NB4 (cell line): ENCODE data around the gene SPATS2.
"Not testable (repeated sequence)": the region's sequence is repeated elsewhere in the genome, so short reads cannot be mapped to it uniquely, and the experiment has no call there.

Source experiments
- MYC ChIP-seq: IDR thresholded peaks from 2 replicates; pipeline ENCODE4 v1.6.1; 2011; ENCODE audit warnings: low read depth, low read length
- POLR2A ChIP-seq: IDR thresholded peaks from 2 replicates; pipeline ENCODE4 v1.6.1; 2011; ENCODE audit warnings: mild to moderate bottlenecking; ENCODE audit not compliant: insufficient read length; ENCODE audit errors: extremely low read depth
- TF ChIP-seq, protein P1 (sequence below): IDR thresholded peaks from one replicate; pipeline ENCODE4 v1.5.1; 2012; ENCODE audit warnings: low read depth, low read length
- TF ChIP-seq, protein P2 (sequence below): IDR thresholded peaks from 2 replicates; pipeline ENCODE4 v1.6.1; 2011; ENCODE audit warnings: low read depth, low read length

DNA sequence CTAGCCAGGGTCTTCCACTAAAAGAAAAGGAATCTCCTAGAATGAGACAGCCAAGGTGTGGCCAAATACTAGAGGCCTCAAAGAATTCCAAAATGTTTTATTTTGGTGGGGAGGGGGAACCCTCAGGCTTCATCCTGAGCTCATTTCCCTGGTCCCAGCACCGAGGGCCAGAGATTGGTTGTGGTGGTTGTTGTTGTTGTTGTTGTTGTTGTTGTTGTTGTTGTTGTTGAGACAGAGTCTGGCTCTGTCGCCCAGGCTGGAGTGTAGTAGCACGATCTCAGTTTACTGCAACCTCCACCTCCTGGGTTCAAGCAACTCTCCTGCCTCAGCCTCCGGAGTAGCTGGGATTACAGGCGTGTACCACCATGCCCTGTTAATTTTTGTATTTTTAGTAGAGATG is 166.9 kb downstream of the SPATS2 start:
- TF ChIP-seq, protein P1, sequence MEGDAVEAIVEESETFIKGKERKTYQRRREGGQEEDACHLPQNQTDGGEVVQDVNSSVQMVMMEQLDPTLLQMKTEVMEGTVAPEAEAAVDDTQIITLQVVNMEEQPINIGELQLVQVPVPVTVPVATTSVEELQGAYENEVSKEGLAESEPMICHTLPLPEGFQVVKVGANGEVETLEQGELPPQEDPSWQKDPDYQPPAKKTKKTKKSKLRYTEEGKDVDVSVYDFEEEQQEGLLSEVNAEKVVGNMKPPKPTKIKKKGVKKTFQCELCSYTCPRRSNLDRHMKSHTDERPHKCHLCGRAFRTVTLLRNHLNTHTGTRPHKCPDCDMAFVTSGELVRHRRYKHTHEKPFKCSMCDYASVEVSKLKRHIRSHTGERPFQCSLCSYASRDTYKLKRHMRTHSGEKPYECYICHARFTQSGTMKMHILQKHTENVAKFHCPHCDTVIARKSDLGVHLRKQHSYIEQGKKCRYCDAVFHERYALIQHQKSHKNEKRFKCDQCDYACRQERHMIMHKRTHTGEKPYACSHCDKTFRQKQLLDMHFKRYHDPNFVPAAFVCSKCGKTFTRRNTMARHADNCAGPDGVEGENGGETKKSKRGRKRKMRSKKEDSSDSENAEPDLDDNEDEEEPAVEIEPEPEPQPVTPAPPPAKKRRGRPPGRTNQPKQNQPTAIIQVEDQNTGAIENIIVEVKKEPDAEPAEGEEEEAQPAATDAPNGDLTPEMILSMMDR = not testable (repeated sequence)
- not testable (repeated sequence) for TF ChIP-seq MYC, POLR2A
- TF ChIP-seq, protein P2, sequence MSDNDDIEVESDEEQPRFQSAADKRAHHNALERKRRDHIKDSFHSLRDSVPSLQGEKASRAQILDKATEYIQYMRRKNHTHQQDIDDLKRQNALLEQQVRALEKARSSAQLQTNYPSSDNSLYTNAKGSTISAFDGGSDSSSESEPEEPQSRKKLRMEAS = not testable (repeated sequence)
